Duodenal mucosa (tissue), 2 donors: ENCODE data around the gene KIF3B.
"Not testable (repeated sequence)": the region's sequence is repeated elsewhere in the genome, so short reads cannot be mapped to it uniquely, and the experiment has no call there.

Source experiments
- H3K27ac ChIP-seq: one replicate; pipeline ENCODE4 v1.7.0; 2013; ENCODE audit warnings: low read depth, low read length
- H3K27me3 ChIP-seq, 2 donors: one replicate each; pipeline ENCODE4 v1.7.0; 2013; ENCODE audit warnings: low read length in 2 of 2, control low read depth in 1 of 2; ENCODE audit not compliant: insufficient read depth in 2 of 2, control insufficient read depth in 1 of 2
- H3K36me3 ChIP-seq, 2 donors: one replicate each; pipeline ENCODE4 v1.7.0; 2013; ENCODE audit warnings: low read length in 2 of 2, control low read depth in 1 of 2; ENCODE audit not compliant: insufficient read depth in 2 of 2, control insufficient read depth in 1 of 2
- H3K4me1 ChIP-seq, 2 donors: one replicate each; pipeline ENCODE4 v1.7.0; 2013; ENCODE audit warnings: low read length in 2 of 2, control low read depth in 1 of 2; ENCODE audit not compliant: insufficient read depth in 2 of 2, control insufficient read depth in 1 of 2
- H3K4me3 ChIP-seq, 2 donors: one replicate each; pipeline ENCODE4 v1.7.0; 2013; ENCODE audit warnings: low read length in 2 of 2, low read depth in 1 of 2
- H3K9ac ChIP-seq, 2 donors: one replicate each; pipeline ENCODE4 v1.7.0; 2013; ENCODE audit warnings: low read length in 2 of 2, low read depth in 1 of 2
- H3K9me3 ChIP-seq, 2 donors: one replicate each; pipeline ENCODE4 v1.7.0; 2013; ENCODE audit warnings: low read length in 2 of 2, control low read depth in 1 of 2; ENCODE audit not compliant: control insufficient read depth in 1 of 2

KIF3B gene

DNA sequence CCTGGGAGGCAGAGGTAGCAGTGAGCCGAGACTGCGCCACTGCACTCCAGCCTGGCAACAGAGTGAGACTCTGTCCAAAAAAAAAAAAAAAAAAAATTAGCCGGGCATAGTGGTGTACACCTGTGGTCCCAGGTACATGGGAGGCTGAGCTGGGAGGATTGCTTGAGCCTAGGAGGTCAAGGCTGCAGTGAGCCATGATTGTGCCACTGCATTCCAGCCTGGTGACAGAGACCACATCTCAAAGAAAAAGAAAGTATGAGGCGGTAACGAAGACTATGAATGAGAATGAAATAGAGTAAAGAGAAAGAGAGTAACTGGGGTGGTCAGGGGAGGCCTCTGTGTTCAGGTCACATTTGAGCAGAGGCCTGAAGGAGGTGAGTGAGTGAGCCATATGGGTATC is 31.2 kb upstream of the KIF3B start:
- H3K4me3 ChIP-seq, H3K27ac ChIP-seq, H3K36me3 ChIP-seq, H3K4me1 ChIP-seq, H3K9ac ChIP-seq, H3K9me3 ChIP-seq, H3K27me3 ChIP-seq: not testable (repeated sequence)

DNA sequence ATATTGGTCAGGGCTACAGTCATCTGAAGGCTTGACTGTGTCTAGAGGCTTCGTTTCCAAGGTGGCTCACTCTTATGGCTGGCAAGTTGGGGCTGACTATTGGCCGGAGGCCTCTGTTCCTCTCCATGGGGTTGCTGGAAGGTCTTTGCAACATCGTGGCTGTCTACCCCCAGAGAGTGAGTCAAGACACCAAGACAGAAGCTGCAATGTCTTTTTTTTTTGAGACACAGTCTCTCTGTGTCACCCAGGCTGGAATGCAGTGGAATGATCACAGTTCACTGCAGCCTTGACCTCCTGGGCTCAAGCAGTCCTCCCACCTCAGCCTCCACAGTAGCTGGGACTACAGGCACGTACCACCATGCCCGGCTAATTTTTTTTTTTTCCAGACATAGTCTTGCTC is 29.4 kb upstream of the KIF3B start:
- H3K27ac ChIP-seq: no peak overlapping the region
- peaks cover 6 to 10% of the 10 kb centered on the region in 2 donors for H3K4me1 ChIP-seq
- H3K27me3 ChIP-seq: no peaks in the 10 kb centered on the region
- no peaks in the 10 kb centered on the region for H3K9me3 ChIP-seq
- H3K4me3 ChIP-seq: no peak overlapping the region
- no peaks in the 10 kb centered on the region for H3K36me3 ChIP-seq
- no peak overlapping the region for H3K9ac ChIP-seq

DNA sequence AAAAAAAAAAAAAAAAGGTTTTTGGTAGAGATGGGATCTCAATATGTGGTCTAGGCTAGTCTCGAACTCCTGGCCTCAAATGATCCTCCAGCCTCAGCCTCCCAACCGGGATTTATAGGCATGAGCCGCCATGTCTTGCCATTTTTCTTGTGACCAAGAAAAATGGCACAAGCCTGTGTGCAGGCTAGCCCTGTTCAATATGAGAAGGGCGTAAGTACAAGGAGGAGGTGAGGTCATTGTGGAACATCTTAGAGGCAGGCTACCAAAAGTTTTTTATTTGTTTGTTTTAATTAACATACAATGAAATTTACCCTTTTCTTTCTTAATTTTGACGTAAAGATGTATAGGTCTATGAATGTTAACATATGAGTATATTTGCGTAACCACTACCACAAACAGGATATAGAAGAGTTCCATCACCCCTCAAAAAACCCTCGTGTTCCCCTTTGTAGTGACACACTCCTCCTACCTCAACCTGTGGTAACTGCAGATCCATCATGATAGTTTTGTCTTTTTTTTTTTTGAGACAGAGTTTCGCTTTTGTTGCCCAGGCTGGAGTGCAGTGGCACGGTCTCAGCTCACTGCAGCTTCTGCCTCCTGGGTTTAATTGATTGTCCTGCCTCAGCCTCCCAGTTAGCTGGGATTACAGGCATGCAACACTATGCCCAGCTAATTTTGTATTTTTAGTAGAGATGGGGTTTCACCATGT is 28.3 kb upstream of the KIF3B start:
- no peaks in the 10 kb centered on the region for H3K36me3 ChIP-seq
- no peaks in the 10 kb centered on the region for H3K9me3 ChIP-seq
- peaks cover 3 to 6% of the 10 kb centered on the region in 2 donors for H3K4me1 ChIP-seq
- no peak overlapping the region for H3K27ac ChIP-seq
- H3K27me3 ChIP-seq: no peaks in the 10 kb centered on the region
- no peak overlapping the region for H3K9ac ChIP-seq
- no peak overlapping the region for H3K4me3 ChIP-seq

DNA sequence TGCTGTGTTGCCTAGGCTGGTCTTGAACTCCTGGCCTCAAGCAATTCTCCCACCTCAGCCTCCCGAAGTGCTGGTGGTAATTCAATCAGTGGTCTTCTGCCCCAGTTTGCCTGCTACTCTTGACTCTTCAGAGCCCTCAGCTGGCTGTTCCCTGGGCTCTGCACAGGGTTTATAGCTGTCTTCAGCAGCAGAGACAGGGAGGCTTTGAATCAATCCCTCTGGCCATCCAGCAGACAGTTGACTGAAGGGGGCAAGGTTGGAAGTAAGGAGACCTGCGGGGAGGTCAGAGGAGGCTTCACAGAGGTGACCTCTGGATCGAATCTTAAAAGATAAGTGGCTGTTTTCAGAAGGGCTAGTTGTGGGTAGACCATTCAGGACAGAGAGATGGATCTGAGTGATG is 26.0 kb upstream of the KIF3B start:
- no peaks in the 10 kb centered on the region for H3K27me3 ChIP-seq
- peaks cover 0 to 3% of the 10 kb centered on the region in 2 donors for H3K4me1 ChIP-seq
- H3K27ac ChIP-seq: no peak overlapping the region
- no peak overlapping the region for H3K9ac ChIP-seq
- no peaks in the 10 kb centered on the region for H3K9me3 ChIP-seq
- no peak overlapping the region for H3K4me3 ChIP-seq
- H3K36me3 ChIP-seq: no peaks in the 10 kb centered on the region

DNA sequence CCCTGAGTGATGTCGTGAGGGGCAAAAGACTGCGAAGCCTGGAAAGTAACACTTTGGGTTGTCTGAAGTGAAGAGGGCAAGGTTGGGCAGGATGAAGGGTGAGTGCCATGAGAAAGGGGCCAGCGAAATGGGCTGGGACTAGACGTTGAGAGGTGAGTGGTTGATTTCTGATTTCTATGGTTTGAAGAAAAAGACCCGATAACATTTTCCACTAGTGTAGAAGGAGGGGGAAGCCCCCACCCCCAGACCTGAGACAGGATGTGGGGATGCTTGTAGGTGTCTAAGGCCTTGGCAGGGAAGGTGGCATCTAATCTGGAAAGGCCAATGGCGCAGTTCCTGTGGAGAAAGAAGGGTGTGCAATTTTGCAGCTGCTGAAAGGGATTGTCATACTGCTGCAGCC is 25.3 kb upstream of the KIF3B start:
- no peaks in the 10 kb centered on the region for H3K36me3 ChIP-seq
- H3K4me3 ChIP-seq: no peak overlapping the region
- no peak overlapping the region for H3K27ac ChIP-seq
- no peak overlapping the region for H3K9ac ChIP-seq
- no peaks in the 10 kb centered on the region for H3K9me3 ChIP-seq
- peaks cover 0 to 3% of the 10 kb centered on the region in 2 donors for H3K4me1 ChIP-seq
- H3K27me3 ChIP-seq: no peaks in the 10 kb centered on the region

DNA sequence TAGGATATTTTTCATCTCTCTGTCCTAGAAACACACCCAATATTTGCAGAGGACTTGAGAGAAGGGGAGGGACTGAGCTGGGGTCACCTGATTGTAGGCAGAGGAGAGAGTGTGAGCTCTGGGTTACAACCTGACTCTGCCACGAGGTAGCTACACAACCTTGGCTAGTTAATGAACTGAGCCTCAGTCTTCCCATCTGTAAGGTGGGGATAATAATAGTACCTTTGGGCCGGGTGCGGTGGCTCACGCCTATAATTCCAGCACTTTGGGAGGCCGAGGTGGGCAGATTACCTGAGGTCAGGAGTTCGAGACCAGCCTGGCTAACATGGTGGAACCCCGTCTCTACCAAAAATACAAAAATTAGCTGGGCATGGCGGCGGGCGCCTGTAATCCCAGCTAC is 16.5 kb upstream of the KIF3B start:
- H3K9ac ChIP-seq, H3K9me3 ChIP-seq, H3K36me3 ChIP-seq, H3K27me3 ChIP-seq, H3K4me3 ChIP-seq, H3K4me1 ChIP-seq, H3K27ac ChIP-seq: not testable (repeated sequence)

DNA sequence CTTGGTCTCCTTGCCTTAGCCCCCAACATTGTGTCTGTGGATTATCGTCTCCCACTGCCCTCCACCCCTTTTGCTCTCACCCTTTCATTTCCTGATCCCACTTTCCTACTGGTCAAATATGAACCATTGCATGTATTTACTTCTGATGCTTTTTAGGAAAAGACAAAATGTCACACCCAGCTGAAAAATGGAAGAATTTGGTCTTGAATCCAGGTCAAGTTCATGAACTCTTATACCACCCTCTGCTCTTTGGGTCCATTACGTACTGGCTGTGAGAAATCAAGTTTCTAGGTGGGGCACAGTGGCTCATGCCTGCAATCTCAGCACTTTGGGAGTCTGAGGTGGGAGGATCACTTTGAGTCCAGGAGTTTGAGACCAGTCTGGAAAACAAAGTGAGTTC is 15.8 kb upstream of the KIF3B start:
- Histone ChIP-seq H3K9ac (no peak overlapping the region), H3K4me1 (no peaks in the 10 kb centered on the region), H3K4me3 (no peak overlapping the region), H3K36me3 (no peaks in the 10 kb centered on the region), H3K9me3 (no peaks in the 10 kb centered on the region), H3K27ac (no peak overlapping the region), H3K27me3 (no peaks in the 10 kb centered on the region)

DNA sequence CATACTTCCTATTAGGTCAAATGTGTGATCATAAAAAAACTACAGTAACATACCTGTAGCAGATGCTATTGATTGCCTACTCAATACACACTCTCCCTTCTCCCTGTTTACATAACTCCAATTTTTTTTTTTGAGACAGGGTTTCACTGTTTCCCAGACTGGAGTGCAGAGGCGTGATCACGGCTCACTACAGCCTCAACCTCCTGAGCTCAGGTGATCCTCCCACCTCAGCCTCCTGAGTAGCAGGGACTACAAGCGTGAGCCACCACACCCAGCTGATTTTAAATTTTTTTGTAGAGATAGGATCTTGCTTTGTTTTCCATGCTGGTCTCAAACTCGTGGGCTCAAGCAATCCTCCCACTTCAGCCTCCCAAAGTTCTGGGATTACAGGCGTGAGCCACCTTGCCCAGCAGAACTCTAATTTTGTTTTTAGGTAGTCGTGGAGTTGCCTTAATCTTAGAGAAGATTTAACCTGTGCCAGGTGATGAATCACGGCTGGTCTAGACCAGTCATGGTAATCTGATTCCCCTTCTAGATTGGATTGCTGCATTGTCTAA is 14.0 kb upstream of the KIF3B start:
- no peaks in the 10 kb centered on the region for H3K36me3 ChIP-seq

DNA sequence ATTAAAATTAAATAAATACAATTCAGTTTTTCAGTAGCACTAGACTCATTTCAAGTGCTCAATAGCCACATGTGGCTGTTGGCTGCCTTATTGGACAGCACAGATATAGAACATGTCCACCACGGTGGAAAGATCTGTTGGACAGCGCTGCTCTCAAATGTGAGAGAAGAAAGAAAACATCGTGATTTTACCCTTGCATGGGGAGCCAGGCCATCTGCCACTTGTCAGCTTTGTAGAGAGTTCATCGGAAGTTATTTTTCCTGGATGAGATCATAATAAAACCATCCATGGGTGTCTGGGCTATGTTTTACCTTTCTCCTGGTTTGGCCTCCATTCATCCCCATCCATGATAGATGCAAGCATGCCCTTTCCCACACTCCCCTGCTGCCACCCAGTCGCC is 5.8 kb upstream of the KIF3B start:
- Histone ChIP-seq H3K4me1 (no peaks in the 10 kb centered on the region), H3K9ac (no peak overlapping the region), H3K36me3 (no peaks in the 10 kb centered on the region), H3K27me3 (no peaks in the 10 kb centered on the region), H3K9me3 (no peaks in the 10 kb centered on the region), H3K4me3 (no peak overlapping the region), H3K27ac (no peak overlapping the region)

More for the DNA sequence above, 14.0 kb upstream of the KIF3B start:
- Histone ChIP-seq H3K4me3 (no peak overlapping the region), H3K9me3 (no peaks in the 10 kb centered on the region), H3K27ac (no peak overlapping the region), H3K9ac (no peak overlapping the region), H3K27me3 (no peaks in the 10 kb centered on the region), H3K4me1 (no peaks in the 10 kb centered on the region)

DNA sequence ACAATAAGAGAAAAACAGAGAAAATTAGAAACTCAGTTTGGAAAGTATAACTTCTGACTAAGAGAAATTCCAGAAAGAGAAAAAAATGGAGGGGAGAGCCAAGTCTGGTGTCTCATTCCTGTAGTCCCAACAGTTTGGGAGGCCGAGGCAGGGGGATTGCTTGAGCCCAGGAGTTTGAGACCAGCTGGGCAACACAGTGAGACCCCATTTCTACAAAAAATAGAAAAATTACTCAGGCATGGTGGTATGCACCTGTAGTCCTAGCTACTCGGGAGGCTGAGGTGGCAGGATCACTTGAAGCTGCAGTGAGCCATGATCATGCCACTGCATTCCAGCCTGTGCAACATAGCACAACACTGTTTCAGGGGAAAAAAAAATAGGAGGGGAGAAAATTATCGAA is 3.1 kb upstream of the KIF3B start:
- H3K27me3 ChIP-seq: no peaks in the 10 kb centered on the region
- peaks cover 7 to 14% of the 10 kb centered on the region in 2 donors for H3K4me1 ChIP-seq
- H3K9me3 ChIP-seq: no peaks in the 10 kb centered on the region
- H3K27ac ChIP-seq: no peak overlapping the region
- no peak overlapping the region for H3K9ac ChIP-seq
- H3K36me3 ChIP-seq: no peaks in the 10 kb centered on the region
- H3K4me3 ChIP-seq: no peak overlapping the region
